ENCODE measurements around the gene PTPRD. TPM values are rescaled to one million over a fixed set of nuclear protein-coding genes. Genes with fewer than 3 reads are reported as not detected.

PTPRD gene
- total and polyA plus RNA-seq, 9 donors = 16.2 to 231 (median 85.8) TPM

DNA sequence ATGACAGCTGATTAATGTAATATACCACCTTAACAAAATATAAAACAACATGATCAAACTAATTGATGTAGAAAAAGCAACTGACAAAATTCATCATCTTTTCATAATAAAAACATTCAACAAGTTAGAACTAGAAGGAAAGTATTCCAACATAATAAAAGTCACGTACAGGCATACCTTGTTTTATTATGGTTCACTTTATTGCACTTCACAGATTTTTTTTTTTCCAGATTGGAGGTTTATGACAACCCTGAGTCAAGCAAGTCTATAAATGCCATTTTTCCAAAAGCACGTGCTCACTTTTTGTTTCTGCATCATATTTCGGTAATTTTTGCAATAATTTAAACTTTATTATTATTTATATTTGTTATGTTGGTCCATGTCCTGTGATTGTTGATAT, 1120.3 kb downstream of the PTPRD start:
- H3K4me1 ChIP-seq (ENCODE audit: insufficient read depth) = no peaks in the 10 kb centered on the region
- H3K36me3 ChIP-seq = no peaks in the 10 kb centered on the region
- no peaks in the 10 kb centered on the region for H3K27me3 ChIP-seq
- DNase-seq = no peak
- TF ChIP-seq, protein P1, sequence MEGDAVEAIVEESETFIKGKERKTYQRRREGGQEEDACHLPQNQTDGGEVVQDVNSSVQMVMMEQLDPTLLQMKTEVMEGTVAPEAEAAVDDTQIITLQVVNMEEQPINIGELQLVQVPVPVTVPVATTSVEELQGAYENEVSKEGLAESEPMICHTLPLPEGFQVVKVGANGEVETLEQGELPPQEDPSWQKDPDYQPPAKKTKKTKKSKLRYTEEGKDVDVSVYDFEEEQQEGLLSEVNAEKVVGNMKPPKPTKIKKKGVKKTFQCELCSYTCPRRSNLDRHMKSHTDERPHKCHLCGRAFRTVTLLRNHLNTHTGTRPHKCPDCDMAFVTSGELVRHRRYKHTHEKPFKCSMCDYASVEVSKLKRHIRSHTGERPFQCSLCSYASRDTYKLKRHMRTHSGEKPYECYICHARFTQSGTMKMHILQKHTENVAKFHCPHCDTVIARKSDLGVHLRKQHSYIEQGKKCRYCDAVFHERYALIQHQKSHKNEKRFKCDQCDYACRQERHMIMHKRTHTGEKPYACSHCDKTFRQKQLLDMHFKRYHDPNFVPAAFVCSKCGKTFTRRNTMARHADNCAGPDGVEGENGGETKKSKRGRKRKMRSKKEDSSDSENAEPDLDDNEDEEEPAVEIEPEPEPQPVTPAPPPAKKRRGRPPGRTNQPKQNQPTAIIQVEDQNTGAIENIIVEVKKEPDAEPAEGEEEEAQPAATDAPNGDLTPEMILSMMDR (IDR thresholded peaks at IDR 0.05) = no peak
- TF ChIP-seq POLR2A (IDR thresholded peaks at IDR 0.05) (no peak), EP300 (IDR thresholded peaks at IDR 0.05) (no peak)
- H3K27ac ChIP-seq = no peak overlapping the region
- WGBS, 3 donors = 89 to 93% (median 90%) methylated on average over 3 of the region's 3 CpGs
- intact Hi-C loops (cut with DNase I) = no loop called here
- no peak overlapping the region for H3K4me3 ChIP-seq
- H3K9me3 ChIP-seq = no peaks in the 10 kb centered on the region

DNA sequence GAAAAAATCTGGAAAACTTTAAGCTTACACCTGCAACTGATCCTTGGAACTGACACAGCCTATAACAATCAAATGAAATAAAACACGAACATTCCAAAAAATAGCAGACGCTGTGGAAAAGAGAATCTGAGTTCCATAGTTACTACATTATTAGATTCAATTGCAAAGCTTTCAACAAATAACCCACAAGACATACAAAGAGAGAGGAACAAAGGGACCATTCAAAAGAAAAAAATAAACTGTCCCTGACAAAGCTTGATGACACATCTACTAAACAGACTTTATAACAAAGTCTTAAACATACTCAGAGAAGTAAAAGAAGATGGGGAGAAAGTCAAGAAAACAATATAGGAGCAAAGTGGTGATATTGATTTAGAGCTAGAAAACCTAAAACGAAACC, 1123.6 kb downstream of the PTPRD start:
- Histone ChIP-seq H3K4me1 (ENCODE audit: insufficient read depth) (no peaks in the 10 kb centered on the region), H3K27ac (no peak overlapping the region), H3K36me3 (no peaks in the 10 kb centered on the region), H3K4me3 (no peak overlapping the region), H3K27me3 (no peaks in the 10 kb centered on the region), H3K9me3 (no peaks in the 10 kb centered on the region)
- DNase-seq = no peak
- 88 to 90% (median 88%) methylated on average over 3 of the region's 3 CpGs for WGBS, 3 donors
- TF ChIP-seq, protein P1 (IDR thresholded peaks at IDR 0.05) = no peak
- TF ChIP-seq EP300 (IDR thresholded peaks at IDR 0.05) (no peak), POLR2A (IDR thresholded peaks at IDR 0.05) (no peak)
- intact Hi-C loops (cut with DNase I) = no loop called here

DNA sequence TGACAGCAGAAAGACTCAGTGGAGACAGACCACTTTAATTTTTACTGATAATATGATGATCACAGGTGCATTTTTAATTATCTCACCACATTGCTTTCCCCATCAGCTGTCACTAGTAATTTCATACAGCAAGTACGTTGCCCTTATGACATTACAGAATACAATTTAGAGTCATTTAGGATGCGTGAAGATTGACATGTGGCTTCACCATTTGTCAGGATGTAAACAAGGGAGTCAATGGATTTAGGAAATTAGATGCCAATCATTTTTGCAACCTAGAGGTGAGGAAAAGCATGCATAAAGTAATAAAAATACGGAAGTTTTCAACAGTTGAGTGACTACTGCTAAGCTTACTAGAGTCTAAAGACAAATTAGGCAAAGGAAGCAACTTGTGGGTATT, 1129.6 kb downstream of the PTPRD start:
- Histone ChIP-seq H3K4me3 (no peak overlapping the region), H3K9me3 (no peaks in the 10 kb centered on the region), H3K27ac (no peak overlapping the region), H3K36me3 (no peaks in the 10 kb centered on the region), H3K4me1 (ENCODE audit: insufficient read depth) (no peaks in the 10 kb centered on the region), H3K27me3 (no peaks in the 10 kb centered on the region)
- no peak for DNase-seq
- intact Hi-C loops (cut with DNase I) = loop anchor here in 1 of 4 donors (5.0 kb wide), 1 partner anchor 679 kb away; no protein-coding TSS in a partner anchor
- TF ChIP-seq POLR2A (IDR thresholded peaks at IDR 0.05) = no peak
- TF ChIP-seq, protein P1 (IDR thresholded peaks at IDR 0.05) = no peak
- no peak for TF ChIP-seq EP300 (IDR thresholded peaks at IDR 0.05)
- WGBS, 3 donors = 79 to 84% (median 81%) methylated on average over 3 of the region's 3 CpGs

DNA sequence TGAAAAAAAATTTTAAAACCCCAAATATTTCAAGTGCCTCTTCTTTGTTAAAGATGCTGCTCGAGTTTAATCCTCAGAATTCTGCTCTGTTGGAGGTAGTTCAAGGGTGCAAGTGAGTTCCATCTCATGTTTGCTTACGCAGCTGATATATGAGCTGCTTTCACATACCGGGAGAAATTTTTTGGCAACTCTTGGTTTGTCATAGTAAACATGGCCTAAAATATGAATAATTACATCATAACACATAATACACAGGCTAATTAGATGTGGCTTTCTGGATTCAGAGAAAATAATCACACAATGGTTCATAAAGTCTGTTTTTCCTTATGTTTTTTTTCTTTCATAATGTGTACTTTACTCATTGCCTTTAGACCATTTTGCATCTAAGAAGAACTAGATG, 1134.1 kb downstream of the PTPRD start:
- TF ChIP-seq, protein P1 (IDR thresholded peaks at IDR 0.05) = no peak
- TF ChIP-seq POLR2A (IDR thresholded peaks at IDR 0.05) (no peak), EP300 (IDR thresholded peaks at IDR 0.05) (no peak)

More for the DNA sequence above, 1134.1 kb downstream of the PTPRD start:
- Histone ChIP-seq H3K27ac (no peak overlapping the region), H3K9me3 (no peaks in the 10 kb centered on the region), H3K27me3 (no peaks in the 10 kb centered on the region), H3K4me3 (no peak overlapping the region), H3K36me3 (no peaks in the 10 kb centered on the region), H3K4me1 (ENCODE audit: insufficient read depth) (no peaks in the 10 kb centered on the region)
- 10 to 18% (median 12%) methylated on average over 3 of the region's 3 CpGs for WGBS, 3 donors
- DNase-seq = no peak
- intact Hi-C loops (cut with DNase I) = no loop called here

Data from ovary (tissue), 9 donors.